AG04449 (cell line): ENCODE measurements around the gene CRIP1.

Source experiments
- CTCF ChIA-PET: fragments of 350-600 bp; formaldehyde crosslinking; extraction: SDS; loops from one replicate; lab custom pipeline; 2021; ENCODE audit warnings: antibody characterized with exemption; lab: Yijun Ruan, JAX
- POLR2A ChIA-PET: fragments of 400-600, 350-600 bp; formaldehyde crosslinking; extraction: SDS; loops from one replicate; lab custom pipeline; 2020; ENCODE audit warnings: antibody characterized with exemption, inconsistent platforms; lab: Yijun Ruan, JAX
- DNase-seq: peaks from one replicate; pipeline ENCODE4 v3.0.0-alpha.2; 2010; ENCODE audit warnings: low read depth, low spot score
- H3K4me3 ChIP-seq: 2 replicates; pipeline ENCODE4 v1.5.1; 2011; ENCODE audit warnings: low read depth, mild to moderate bottlenecking, control low read depth, low read length
- CTCF ChIP-seq: IDR thresholded peaks from one replicate; pipeline ENCODE4 v1.5.1; 2011; ENCODE audit warnings: mild to moderate bottlenecking, moderate library complexity, low read length, control low read depth, inconsistent platforms; ENCODE audit not compliant: insufficient read depth; ENCODE audit errors: missing control alignments

CRIP1 gene

DNA sequence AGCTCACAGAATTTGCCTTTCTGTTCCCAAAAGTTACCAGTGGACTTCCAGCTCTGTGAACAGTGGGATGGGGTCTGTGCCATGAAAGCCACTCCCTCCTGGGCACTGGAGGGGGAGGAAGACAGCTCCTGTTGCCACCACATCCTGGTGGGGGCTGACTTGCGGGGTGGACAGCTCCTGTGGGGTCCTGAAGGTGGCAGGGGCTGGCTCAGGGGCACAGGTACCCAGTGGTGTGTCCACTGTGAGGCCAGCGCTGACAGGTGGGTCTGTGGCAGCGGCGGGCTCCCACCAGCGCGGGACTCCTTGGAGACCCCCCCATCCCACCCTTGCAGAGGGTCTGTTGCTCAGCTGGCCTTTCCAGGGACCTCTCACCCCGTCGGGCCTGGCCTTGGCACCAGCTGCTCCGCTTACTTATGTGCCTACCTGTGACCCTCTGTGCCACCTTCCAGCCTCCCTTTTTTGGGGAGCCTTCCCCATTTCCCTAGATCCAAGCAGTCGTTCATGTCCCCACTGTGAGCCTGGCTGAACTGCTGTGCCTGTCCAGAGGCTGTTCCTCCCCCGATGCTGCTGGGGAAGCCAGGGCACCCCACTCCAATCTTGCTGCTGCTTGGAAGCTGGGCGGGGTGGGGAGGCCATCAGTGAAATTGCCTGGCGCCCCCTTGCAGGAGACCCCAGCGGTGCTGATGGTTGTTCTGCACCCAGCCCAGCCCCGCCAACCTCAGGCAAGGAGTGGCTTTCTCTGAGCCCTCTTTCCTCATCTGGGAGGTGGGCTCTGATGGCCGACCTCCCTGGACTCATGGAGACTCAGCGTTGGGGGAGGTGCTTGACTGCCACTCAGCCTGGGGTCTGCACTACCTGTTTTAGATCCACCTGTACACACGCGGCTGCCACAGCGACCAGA lies 6.5 kb downstream of the CRIP1 start:
- TF ChIP-seq CTCF: no peak
- ChIA-PET POLR2A (no interaction called here), CTCF (interaction anchor here (0.9 to 4.6 kb wide), 4 partner anchors 12 to 123 kb away, joined by 3 to 87 read pairs (median 4); no protein-coding TSS in a partner anchor)
- DNase-seq: no peak
- no peak overlapping the region for H3K4me3 ChIP-seq

DNA sequence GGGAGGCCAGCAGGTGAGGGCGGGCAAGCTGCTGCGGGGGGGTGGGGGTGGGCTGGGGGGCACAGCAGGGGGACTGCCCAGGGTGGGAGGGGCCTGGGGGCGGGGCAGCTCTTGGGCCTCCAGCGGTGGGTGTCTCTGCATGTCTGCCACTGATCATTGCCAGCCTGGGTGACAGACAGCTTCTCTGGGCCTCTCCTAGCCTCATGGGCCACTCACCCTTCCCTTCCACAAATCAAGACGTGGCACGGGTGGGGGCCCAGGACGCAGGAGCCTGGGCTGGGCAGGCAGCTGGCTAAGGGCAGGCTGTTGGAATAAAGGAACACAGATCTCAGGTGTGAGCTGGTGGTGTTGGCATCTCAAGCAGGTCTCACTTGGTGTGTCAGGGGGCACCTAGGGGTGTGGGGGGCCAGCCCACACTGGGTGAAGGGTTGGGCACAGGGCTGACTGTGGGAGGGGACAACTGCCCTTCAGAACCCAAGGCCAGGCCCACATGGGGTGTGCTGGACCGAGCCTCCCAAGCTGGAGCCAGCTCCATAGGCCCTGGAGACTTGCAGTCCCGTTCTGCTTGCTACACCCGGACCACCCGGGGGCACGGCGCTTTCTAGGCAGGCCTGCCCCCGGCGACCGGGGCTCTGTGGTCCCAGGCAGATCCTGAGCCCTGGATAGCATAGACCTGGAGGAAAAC lies 7.4 kb downstream of the CRIP1 start:
- ChIA-PET POLR2A (no interaction called here), CTCF (interaction anchor here (1.7 kb wide), 1 partner anchor 13 kb away, joined by 4 read pairs; no protein-coding TSS in a partner anchor)
- DNase-seq: no peak
- TF ChIP-seq CTCF: no peak
- no peak overlapping the region for H3K4me3 ChIP-seq

DNA sequence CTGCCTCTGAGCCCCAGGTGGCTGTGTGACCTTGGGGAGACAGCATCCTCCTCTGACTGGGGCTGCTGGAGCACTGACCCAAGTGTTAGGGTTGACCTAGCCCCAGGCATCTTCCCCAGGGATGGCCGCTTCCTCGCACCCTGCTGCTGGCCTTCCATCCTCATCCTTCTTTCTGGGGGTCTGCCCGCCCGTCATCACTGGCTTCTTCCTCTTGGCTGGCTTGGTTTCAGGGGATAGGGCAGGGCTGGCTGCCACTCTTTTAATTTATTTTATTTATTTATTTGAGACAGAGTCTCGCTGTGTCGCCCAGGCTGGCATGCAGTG lies 7.9 kb downstream of the CRIP1 start:
- POLR2A ChIA-PET: no interaction called here
- DNase-seq: no peak
- TF ChIP-seq CTCF: no peak
- CTCF ChIA-PET: interaction anchor here (1.7 kb wide), 1 partner anchor 14 kb away, joined by 4 read pairs; no protein-coding TSS in a partner anchor
- H3K4me3 ChIP-seq: no peak overlapping the region

DNA sequence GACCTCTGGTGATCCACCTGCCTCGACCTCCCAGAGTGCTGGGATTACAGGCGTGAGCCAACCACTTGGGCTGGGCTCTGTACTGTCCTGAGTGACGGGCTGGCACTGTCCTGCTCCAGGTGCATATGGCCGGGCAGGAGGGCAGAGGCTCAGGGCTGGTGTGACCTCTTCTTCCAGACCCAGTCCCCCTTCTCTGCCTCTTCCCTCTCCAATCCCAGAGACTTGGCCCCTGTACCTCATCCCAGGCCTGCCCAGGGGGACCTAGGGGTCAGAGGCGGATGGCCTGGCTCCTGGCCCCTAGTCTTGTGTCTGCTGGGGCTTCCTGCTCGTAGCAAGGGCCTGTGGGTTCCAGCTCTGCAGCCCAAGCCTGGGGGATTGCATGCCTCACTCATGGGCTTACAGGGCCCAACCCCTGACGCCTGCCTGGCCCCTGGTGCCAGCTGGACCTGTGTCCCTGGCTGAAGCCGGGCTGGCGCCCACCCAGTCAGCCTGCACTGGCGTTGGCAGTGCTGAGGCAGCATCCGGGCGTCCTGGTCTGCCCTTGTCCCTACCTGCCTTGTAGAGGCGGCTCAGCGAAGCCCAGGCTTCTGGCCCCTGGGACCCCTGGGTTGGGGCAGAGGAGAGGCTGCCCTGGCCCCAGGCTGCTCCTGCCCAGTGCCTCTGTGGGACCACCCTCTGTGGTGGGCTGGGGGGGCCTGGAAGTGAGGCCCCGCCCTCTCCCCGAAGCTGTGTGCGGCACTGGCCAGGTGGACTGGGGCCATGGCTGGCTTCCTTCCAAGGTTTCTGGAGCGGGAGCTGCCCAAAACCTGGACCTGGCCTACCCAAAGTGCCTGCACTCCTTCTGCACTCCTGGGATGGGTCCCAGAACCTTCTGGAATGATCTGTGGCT lies 8.7 kb downstream of the CRIP1 start:
- H3K4me3 ChIP-seq: no peak overlapping the region
- DNase-seq: no peak
- TF ChIP-seq CTCF: no peak
- POLR2A ChIA-PET: no interaction called here
- CTCF ChIA-PET: interaction anchor here (1.7 kb wide), 1 partner anchor 15 kb away, joined by 4 read pairs; no protein-coding TSS in a partner anchor

DNA sequence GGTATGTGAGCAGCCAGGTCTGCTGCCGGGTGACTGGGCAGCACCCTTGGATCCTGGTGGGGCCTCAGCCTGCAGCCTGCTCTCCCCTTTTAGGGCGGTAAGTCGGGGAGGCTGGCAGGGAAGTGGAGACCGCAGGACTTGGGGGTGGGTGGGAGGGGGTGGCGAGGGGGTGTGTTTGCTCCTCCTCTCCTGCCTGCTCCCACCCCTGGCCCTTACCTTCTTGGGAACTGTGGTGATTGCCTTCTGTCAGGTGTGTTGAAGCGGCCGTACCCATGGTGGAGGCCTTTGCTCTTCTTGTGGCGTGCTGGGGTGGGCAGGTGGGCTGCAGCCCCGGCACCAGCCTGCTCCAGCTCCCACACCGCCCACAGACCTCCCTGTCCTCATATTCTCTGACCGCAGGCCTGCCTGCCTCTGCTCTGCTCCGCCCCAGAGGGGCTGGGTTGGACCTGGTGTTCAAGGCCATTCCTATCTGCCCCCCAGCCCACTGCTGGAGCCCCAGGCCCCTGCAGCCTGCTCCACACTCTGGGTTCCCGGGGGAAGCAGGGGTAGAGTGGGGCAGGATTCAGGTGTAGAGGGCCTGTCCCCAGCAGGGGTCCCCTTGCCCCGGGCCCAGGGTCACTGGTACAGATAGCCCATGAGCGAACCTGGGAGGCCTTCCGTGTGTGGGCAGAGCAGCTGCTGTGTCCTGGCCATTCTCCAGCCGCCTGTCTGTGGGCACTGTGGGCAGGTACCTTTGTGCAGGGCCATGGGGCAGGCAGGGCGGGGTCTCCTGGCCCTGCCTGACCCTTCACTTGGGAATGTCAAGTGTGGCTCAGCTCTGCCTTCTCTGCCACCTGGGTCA lies 9.5 kb downstream of the CRIP1 start:
- H3K4me3 ChIP-seq: no peak overlapping the region

More for the DNA sequence above, 9.5 kb downstream of the CRIP1 start:
- no peak for DNase-seq
- CTCF ChIA-PET: no interaction called here
- TF ChIP-seq CTCF: no peak
- POLR2A ChIA-PET: no interaction called here
